NOMO-1 treated with DMSO at 0.1 percent for 48 hours (cell line): ENCODE data around the gene ASPA.
"Not testable (repeated sequence)": the region's sequence is repeated elsewhere in the genome, so short reads cannot be mapped to it uniquely, and the experiment has no call there.

Experiments
- DNase-seq: peaks from one replicate; lab custom pipeline; 2025; ENCODE audit not compliant: unreplicated experiment; lab: John Stamatoyannopoulos, UW

The ASPA gene

DNA sequence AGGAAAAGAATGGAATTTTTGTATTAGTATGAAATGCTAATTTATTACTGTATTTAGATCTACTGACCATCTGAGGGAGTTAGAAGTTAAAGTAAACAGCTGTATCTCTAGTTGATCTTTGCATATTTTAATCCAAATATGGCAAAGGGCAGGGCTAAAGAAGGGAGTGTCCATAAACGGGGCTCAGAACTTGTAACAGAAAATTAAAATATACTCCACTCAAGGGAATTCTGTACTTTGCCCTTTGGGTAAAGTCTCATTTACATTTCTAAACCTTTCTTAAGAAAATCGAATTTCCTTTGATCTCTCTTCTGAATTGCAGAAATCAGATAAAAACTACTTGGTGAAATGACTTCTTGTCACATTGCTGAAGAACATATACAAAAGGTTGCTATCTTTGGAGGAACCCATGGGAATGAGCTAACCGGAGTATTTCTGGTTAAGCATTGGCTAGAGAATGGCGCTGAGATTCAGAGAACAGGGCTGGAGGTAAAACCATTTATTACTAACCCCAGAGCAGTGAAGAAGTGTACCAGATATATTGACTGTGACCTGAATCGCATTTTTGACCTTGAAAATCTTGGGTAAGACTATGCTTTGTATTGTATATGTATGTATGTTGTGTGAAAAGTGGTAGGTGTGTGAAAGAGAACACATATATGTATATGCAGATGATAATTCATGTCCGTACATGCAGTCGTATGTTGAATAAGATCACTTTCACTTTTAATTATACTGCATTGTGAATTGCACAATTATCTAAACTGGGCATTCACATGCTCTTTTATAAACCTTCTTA, at the start of gene ASPA:
Gene ASPA (plus strand): TSS at position 186 of the 799 bp plus-strand sequence. CDS start 163 bp downstream, at position 349.
- DNase-seq: no peak

DNA sequence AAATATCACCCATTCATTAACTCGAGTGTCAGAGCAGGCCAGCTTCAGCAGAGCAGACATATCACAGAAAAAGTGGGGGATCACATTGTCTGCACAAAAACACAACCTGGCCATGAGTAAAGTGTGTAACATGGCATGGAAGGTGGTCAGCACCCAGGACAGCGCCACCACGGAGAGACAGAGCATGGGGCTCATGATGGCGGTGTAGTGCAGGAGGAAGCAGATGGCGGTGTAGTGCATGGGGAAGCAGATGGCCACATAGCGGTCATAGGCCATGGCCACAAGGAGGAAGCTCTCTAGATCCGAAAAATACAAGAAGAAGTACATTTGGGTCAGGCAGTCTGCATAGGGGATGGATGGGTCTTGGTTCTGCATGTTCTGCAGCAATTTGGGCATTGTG, 42.6 kb upstream of the ASPA start:
- peak; percentile 68 for DNase-seq

- DNase-seq: no peak
Observed at GRCh38 chr17:3433741-3434140, 42.1 kb upstream of the ASPA start, which contains the start of gene OR1E2. Gene OR1E2 (minus strand): TSS chr17:3433841. CDS start chr17:3433841, 0 bp downstream.

GRCh38 chr17:3438368-3438767, 37.4 kb upstream of the ASPA start:
- no peak for DNase-seq

GRCh38 chr17:3440451-3440850, 35.3 kb upstream of the ASPA start:
- no peak for DNase-seq

GRCh38 chr17:3447625-3448024, 28.2 kb upstream of the ASPA start:
- peak; percentile 43 for DNase-seq

DNA sequence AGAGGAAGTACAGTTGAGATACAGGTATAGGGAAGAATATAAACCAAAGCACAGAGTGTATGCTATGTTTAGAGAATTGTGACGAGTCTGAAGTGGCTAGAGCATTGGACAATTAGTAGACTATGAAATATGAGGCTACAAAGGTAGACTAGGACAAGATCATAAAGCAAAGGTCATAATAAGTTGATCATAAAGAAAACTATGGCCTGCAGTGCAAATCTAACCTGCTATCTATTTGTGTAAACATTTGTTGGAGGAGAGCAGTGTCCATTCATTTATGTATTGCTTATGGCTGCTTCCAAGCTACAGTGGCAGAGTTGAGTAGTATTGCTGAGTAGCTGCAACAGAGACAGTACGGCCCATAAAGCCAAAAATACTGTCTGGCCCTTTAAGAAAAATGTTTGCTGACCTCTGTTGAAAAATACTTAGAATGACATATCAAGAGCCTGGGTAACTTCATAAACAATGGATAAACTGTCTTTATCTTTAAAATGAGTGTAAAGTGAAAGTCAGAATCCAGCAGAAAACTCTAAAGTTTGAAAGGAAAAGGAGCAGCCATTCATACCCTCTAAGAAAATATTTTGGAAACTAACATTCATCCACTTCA, 27.6 kb upstream of the ASPA start:
- DNase-seq: no peak

GRCh38 chr17:3466355-3466754, 9.4 kb upstream of the ASPA start:
- DNase-seq: not testable (repeated sequence)

DNA sequence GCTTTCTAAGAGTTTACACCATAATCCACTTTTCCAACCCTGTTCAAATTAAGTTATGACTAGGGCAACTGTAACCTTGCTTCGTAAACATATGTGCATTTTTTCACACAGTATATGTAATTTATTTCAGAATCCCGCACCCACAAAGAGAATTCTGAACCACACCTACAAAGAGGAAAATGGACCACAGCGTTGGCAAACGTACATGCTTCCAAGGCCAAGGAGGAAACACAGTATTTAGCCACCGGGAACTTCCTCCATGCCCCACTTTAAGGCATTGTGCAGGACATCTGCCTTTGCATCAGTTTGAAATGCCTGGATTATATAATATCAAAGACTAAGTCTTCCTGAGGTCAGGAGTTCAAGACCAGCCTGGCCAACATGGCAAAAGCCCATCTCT, 6.3 kb upstream of the ASPA start:
- DNase-seq: no peak

DNA sequence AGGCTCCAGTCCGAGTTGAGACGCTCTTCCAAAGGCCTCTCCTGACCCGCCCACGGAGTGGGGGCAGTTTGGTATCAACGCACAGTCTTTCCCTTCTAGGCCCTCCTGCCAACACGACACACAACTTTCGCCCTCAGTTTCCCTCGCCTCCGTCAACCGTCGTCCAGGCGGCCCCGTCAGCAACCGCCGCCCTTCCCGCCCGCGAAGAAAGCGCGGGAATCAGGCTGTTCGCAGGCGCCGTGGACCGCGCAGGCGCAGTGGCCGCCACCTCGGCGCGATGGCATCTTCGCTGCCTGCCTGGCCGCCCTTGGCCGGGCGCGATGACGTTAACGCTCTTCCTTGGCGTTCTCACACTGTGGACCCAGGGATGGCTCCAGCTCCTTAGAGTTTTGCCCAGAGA, 4.2 kb upstream of the ASPA start, which contains the start of gene SPATA22:
Gene SPATA22 (minus strand): TSS at position 221 of the 400 bp plus-strand sequence. CDS start 2,494 bp downstream, outside the sequence.
- no peak for DNase-seq

GRCh38 chr17:3472137-3472536, 3.7 kb upstream of the ASPA start:
- DNase-seq: no peak

DNA sequence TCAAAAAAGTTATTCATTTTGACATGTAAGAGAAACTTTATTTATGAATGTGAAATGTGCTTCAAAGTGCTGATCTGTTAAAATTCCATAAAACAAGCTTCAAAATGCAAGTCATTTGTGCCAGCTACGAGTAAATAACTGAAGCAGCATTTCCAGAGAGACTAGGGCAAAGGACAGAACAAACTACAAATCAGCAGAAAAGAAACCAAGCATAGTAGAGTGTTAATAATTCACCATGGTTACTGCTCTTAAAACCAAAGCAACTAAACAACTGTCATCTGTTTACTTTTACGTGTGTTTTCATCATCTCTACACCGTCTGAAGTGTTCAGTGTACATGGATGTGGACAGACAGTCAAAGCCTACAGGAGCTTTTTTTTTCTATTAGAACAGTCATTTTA, 1.6 kb upstream of the ASPA start:
- no peak for DNase-seq

- DNase-seq: no peak
Observed at GRCh38 chr17:3475251-3475685, 529 bp upstream of the ASPA start.

- no peak for DNase-seq
Observed at GRCh38 chr17:3479988-3480387, 4.2 kb downstream of the ASPA start.

GRCh38 chr17:3482852-3483251, 7.1 kb downstream of the ASPA start:
- DNase-seq: no peak

DNA sequence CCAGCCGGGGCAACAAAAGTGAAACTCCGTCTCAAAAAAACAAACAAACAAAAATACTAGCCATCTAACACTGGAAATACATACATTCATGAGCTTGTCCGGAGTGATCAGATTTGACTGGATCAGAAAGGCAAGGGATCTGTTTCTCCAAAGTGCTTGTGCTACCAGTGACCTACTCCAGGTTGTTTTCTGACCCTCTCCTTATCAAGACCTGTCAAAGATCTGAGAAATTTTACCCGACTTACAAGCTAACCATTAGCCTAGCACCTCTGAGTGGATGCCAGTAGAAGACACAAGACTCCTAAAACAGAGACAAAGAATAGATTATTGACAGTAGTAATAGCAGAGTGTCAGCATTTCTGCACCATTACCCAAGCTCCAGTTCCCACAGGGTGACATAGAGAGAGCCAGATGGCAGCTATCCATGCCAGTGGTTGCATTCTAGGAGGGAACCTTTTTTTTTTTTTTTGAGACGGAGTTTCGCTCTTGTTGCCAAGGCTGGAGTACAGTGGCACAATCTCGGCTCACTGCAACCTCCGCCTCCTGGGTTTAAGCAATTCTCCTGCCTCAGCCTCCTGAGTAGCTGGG, 9.8 kb downstream of the ASPA start:
- no peak for DNase-seq

- DNase-seq: no peak
Observed at GRCh38 chr17:3497101-3497500, 21.3 kb downstream of the ASPA start.

- no peak for DNase-seq
Observed at GRCh38 chr17:3501344-3501743, 25.5 kb downstream of the ASPA start.

DNA sequence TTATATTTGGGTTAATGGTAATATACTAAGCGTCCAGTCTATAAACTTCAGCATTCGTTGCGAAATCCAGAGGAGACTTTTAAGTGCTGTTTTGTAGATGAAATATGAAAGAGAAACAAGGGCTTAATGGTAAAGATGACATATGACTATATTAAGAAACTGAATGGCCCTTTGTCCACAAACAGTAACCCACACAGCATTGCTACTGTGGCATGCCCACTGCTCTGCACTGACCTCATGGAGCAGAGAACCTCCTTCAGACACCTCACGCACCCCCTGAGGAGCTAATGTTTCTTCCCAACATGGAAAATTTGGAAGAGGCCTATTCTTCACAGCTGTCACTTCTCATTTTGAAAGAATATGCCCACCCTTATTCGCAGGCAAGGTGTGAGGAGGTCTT, 26.7 kb downstream of the ASPA start:
- no peak for DNase-seq

- no peak for DNase-seq
Observed at GRCh38 chr17:3503285-3503684, 27.5 kb downstream of the ASPA start.

DNA sequence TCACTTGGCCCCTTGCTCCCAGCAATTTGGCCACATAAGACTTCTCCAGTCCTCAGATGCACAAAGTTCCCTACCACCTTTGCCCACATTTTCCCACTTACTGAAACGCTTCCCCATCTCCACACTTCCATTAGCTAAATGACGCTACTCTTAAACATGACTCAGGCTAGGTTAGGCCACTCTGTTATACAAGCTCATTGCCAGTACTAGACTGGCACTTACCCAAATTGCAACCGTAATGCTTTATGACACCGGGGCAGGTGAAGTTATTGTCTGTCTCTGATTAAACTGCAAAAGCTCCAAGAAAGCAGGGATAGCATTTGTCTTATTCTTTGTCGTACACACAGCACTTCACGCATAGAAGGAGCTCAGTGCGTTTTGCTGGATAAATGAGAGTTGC, 29.2 kb downstream of the ASPA start:
- no peak for DNase-seq

- no peak for DNase-seq
Observed at GRCh38 chr17:3506054-3506453, 30.3 kb downstream of the ASPA start.
